ENCODE results near the gene PITPNC1. TPM values are rescaled to one million over a fixed set of nuclear protein-coding genes. Genes with fewer than 3 reads are reported as not detected.

PITPNC1 gene
- total and polyA plus RNA-seq, 2 donors (not counting 1 experiment from before 2014, with no cell fraction given) = 4.7 to 26.1 TPM

GRCh38 chr17:67362173-67362572, 14.9 kb upstream of the PITPNC1 start:
- DNase-seq (no peak), ATAC-seq (ENCODE audit: low read depth) (no peak)
- Mint-ChIP-seq H3K27me3 (no peaks in the 10 kb centered on the region), H3K4me3 (no peak overlapping the region), H3K9me3 (ENCODE audit: insufficient read depth) (no peaks in the 10 kb centered on the region), H3K27ac (no peak overlapping the region), H3K4me1 (peaks cover 62% of the 10 kb centered on the region)
- peaks cover 22 to 34% of the 10 kb centered on the region in 2 donors for H3K4me1 ChIP-seq (ENCODE audit: control insufficient read depth in 2 of 2, insufficient read depth in 2 of 2, low read length in 2 of 2)
- H3K9me3 ChIP-seq (ENCODE audit: control extremely low read depth in 1 of 3, control insufficient read depth in 2 of 3, insufficient read depth in 1 of 3, low read length in 2 of 3) = no peaks in the 10 kb centered on the region
- ChIA-PET POLR2A (no interaction called here), CTCF (interaction anchor here (0.6 to 9.0 kb wide), 2 partner anchors 14 to 378 kb away, joined by 4 to 66 read pairs; partner anchors contain the start of gene PITPNC1)
- WGBS (ENCODE audit: insufficient coverage) = 97% methylated on average over 6 of the region's 9 CpGs
- no peak overlapping the region for H3K9ac ChIP-seq (ENCODE audit: low read length)
- no peak overlapping the region for H2AFZ ChIP-seq (ENCODE audit: insufficient read depth, low read depth, low read length, poor library complexity, severe bottlenecking)
- no peak for TF ChIP-seq EZH2 (IDR thresholded peaks at IDR 0.05; ENCODE audit: borderline replicate concordance, insufficient read depth, low read depth, low read length, poor library complexity, severe bottlenecking)
- TF ChIP-seq CTCF (IDR thresholded peaks at IDR 0.05) = no peak
- no peaks in the 10 kb centered on the region for H3K27me3 ChIP-seq (replicated peaks in 1 of 4; ENCODE audit: control extremely low read depth in 1 of 4, control insufficient read depth in 3 of 4, insufficient read depth in 4 of 4, low read length in 3 of 4)
- H3K4me3 ChIP-seq (ENCODE audit: control extremely low read depth in 1 of 5, extremely low read depth in 1 of 5, insufficient read depth in 1 of 5, low read depth in 2 of 5, low read length in 4 of 5) = no peak overlapping the region
- H3K36me3 ChIP-seq (replicated peaks in 1 of 2; ENCODE audit: control extremely low read depth in 1 of 2, control insufficient read depth in 1 of 2, extremely low read depth in 1 of 2, insufficient read depth in 2 of 2, low read length in 1 of 2) = peaks cover 6 to 25% of the 10 kb centered on the region in 2 experiments
- no peak overlapping the region for H3K27ac ChIP-seq (ENCODE audit: low read length in 2 of 2)
- H3K79me2 ChIP-seq (ENCODE audit: control insufficient read depth, insufficient read depth, low read length) = peaks cover 95% of the 10 kb centered on the region
- H3K4me2 ChIP-seq (replicated peaks; ENCODE audit: low read depth, low read length, poor library complexity, severe bottlenecking) = no peak overlapping the region
- peaks cover 45% of the 10 kb centered on the region for H4K20me1 ChIP-seq (ENCODE audit: control insufficient read depth, insufficient read depth, low read length, poor library complexity, severe bottlenecking)
- intact Hi-C loops (cut with micrococcal nuclease) = no loop called here

GRCh38 chr17:67364847-67365737, 12.0 kb upstream of the PITPNC1 start:
- H3K4me1 Mint-ChIP-seq = peaks cover 48% of the 10 kb centered on the region
- peak overlapping the region; percentile 97 for H3K27ac Mint-ChIP-seq
- Histone ChIP-seq H3K9ac (ENCODE audit: low read length) (peak overlapping the region; percentile 84), H3K4me2 (replicated peaks; ENCODE audit: low read depth, low read length, poor library complexity, severe bottlenecking) (peak overlapping the region; percentile 74), H3K27ac (ENCODE audit: low read length in 2 of 2) (peak overlapping the region; percentile 85), H4K20me1 (ENCODE audit: control insufficient read depth, insufficient read depth, low read length, poor library complexity, severe bottlenecking) (peaks cover 24% of the 10 kb centered on the region), H3K27me3 (replicated peaks in 1 of 4; ENCODE audit: control extremely low read depth in 1 of 4, control insufficient read depth in 3 of 4, insufficient read depth in 4 of 4, low read length in 3 of 4) (no peaks in the 10 kb centered on the region), H3K79me2 (ENCODE audit: control insufficient read depth, insufficient read depth, low read length) (peaks cover 68% of the 10 kb centered on the region), H2AFZ (ENCODE audit: insufficient read depth, low read depth, low read length, poor library complexity, severe bottlenecking) (peak overlapping the region; percentile 88), H3K4me1 (ENCODE audit: control insufficient read depth in 2 of 2, insufficient read depth in 2 of 2, low read length in 2 of 2) (peaks cover 22 to 26% of the 10 kb centered on the region in 2 donors), H3K9me3 (ENCODE audit: control extremely low read depth in 1 of 3, control insufficient read depth in 2 of 3, insufficient read depth in 1 of 3, low read length in 2 of 3) (no peaks in the 10 kb centered on the region), H3K36me3 (replicated peaks in 1 of 2; ENCODE audit: control extremely low read depth in 1 of 2, control insufficient read depth in 1 of 2, extremely low read depth in 1 of 2, insufficient read depth in 2 of 2, low read length in 1 of 2) (peaks cover 5 to 13% of the 10 kb centered on the region in 2 experiments), H3K4me3 (ENCODE audit: control extremely low read depth in 1 of 5, extremely low read depth in 1 of 5, insufficient read depth in 1 of 5, low read depth in 2 of 5, low read length in 4 of 5) (peak overlapping the region; percentile 83 to 97 (median 94))
- DNase-seq = no peak
- WGBS (ENCODE audit: insufficient coverage) = 57% methylated on average over 16 of the region's 26 CpGs
- ChIA-PET POLR2A (interaction anchor here (0.7 kb wide), 1 partner anchor 21 kb away, joined by 5 read pairs; no protein-coding TSS in a partner anchor), CTCF (interaction anchor here (0.6 to 9.0 kb wide), 4 partner anchors 11 to 325 kb away, joined by 3 to 66 read pairs (median 9); partner anchors contain the start of gene PITPNC1)
- no peak for ATAC-seq (ENCODE audit: low read depth)
- TF ChIP-seq CTCF (IDR thresholded peaks at IDR 0.05) = no peak
- TF ChIP-seq EZH2 (IDR thresholded peaks at IDR 0.05; ENCODE audit: borderline replicate concordance, insufficient read depth, low read depth, low read length, poor library complexity, severe bottlenecking) = no peak
- intact Hi-C loops (cut with micrococcal nuclease) = no loop called here
- H3K9me3 Mint-ChIP-seq (ENCODE audit: insufficient read depth) = no peaks in the 10 kb centered on the region
- H3K4me3 Mint-ChIP-seq = peak overlapping the region; percentile 98
- H3K27me3 Mint-ChIP-seq = no peaks in the 10 kb centered on the region
